GM10266 (cell line): ENCODE results near the gene SHROOM3.

ENCODE experiments used
- DNase-seq: peaks from one replicate; pipeline ENCODE4 v3.0.0; 2012; ENCODE audit errors: extremely low spot score
- CTCF ChIP-seq: IDR thresholded peaks from 2 replicates; pipeline ENCODE4 v1.5.1; 2012; ENCODE audit warnings: mild to moderate bottlenecking, low read depth; ENCODE audit not compliant: control insufficient read depth, insufficient read depth; ENCODE audit errors: missing control alignments

Gene SHROOM3

GRCh38 chr4:76458297-76458696 lies 23.3 kb downstream of the SHROOM3 start:
- no peak for DNase-seq
- TF ChIP-seq CTCF, result no peak

GRCh38 chr4:76458825-76459224 lies 23.8 kb downstream of the SHROOM3 start:
- no peak for DNase-seq
- no peak for TF ChIP-seq CTCF

DNA sequence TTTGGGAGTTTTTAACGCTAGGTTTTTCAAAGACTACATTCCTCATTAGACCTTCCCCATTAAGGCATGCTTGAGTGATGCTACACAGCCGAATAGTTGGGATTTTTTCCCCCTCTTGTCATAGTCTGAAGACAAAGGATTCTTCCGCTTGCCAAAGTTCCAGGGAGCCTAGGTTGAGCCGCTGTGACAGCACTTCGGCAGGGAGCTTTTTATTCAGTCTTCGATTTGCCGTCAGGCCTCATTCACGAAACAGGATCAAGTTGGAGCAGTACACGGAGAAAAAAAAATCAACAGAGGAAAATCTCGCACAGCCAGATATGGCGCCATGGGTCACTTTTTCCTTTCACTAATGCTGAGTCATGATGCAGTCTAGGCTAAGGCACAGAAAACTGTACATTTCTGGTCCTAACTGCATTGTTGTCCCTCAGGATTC lies 24.3 kb downstream of the SHROOM3 start:
- no peak for DNase-seq
- TF ChIP-seq CTCF, result no peak

GRCh38 chr4:76463568-76463967 lies 28.5 kb downstream of the SHROOM3 start:
- TF ChIP-seq CTCF, result no peak

GRCh38 chr4:76470064-76470463 lies 35.0 kb downstream of the SHROOM3 start:
- no peak for DNase-seq
- TF ChIP-seq CTCF, result no peak

More at GRCh38 chr4:76463568-76463967, 28.5 kb downstream of the SHROOM3 start:
- no peak for DNase-seq

DNA sequence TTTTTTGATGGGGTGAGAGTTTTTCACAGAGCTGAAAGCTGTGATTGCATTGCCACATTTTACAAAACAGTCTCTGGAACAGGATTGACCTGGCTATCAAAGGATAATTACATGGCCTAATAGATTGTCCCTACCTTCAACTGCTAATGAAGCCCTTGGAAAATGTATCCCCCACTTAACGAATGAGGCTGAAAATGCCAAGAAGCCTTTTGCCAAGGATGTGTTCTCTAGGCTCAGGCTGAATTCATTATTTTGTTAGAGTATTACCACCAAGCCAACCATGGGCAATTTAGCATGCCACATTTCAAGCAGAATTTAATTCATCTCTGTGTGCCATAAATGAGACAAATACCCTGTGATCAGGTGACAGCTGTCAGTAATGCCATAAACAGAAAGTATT lies 35.5 kb downstream of the SHROOM3 start:
- no peak for TF ChIP-seq CTCF
- no peak for DNase-seq

DNA sequence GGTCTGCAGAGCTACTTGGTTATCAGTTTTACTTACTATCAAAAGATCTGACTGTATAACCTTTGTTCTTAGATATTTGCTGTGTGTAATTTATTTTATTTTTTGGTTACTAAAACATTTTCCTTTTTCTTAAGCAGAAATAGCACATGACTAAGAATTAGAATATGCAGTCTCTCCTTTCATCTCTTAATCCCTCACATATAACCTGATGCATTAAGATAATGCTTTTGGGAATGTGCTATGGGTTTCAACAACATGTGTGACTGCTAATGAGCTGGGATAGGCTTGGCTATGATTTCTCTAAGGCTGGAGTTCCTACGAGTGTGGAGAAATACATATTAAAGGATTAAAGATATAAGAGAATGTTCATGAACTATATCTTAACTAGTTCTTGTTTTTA lies 41.5 kb downstream of the SHROOM3 start:
- DNase-seq, result no peak
- TF ChIP-seq CTCF, result no peak
